Activated T-cell treated with anti-CD3 and anti-CD28 coated beads, Interleukin-2, amount 50 U/mL, for 72 hours (primary cell): ENCODE measurements around the gene SUFU. TPM values are rescaled to one million over a fixed set of nuclear protein-coding genes. Genes with fewer than 3 reads are reported as not detected.
"Not testable (repeated sequence)": the region's sequence is repeated elsewhere in the genome, so short reads cannot be mapped to it uniquely, and the experiment has no call there.

Experiments
- ATAC-seq, 2 donors: fragments of 150-1000 bp; cut with Tn5 transposase; replicated peaks in 1 of 2; 2 replicates each; pipeline ENCODE4 v1.10.0; 2021; ENCODE audit warnings: moderate library complexity in 2 of 2, mild to moderate bottlenecking in 1 of 2
- DNase-seq, 2 donors: peaks; one replicate each; pipeline ENCODE4 v3.0.0; 2021 to 2022; ENCODE audit warnings: mixed read lengths in 1 of 2
- H3K27ac Mint-ChIP-seq: one replicate; pipeline ENCODE4 v1.8.0; 2022; ENCODE audit warnings: mild to moderate bottlenecking, moderate library complexity, mixed read lengths
- H3K27me3 Mint-ChIP-seq: one replicate; pipeline ENCODE4 v1.8.0; 2022; ENCODE audit warnings: low read depth, mixed read lengths
- H3K36me3 Mint-ChIP-seq, 2 donors: one replicate each; pipeline ENCODE4 v1.8.0; 2022; ENCODE audit warnings: mixed read lengths in 2 of 2, mild to moderate bottlenecking in 1 of 2; ENCODE audit not compliant: insufficient read depth in 2 of 2
- H3K4me1 Mint-ChIP-seq: one replicate; pipeline ENCODE4 v1.8.0; 2022; ENCODE audit warnings: low read depth, mixed read lengths
- H3K4me3 Mint-ChIP-seq, 2 donors: one replicate each; pipeline ENCODE4 v1.8.0; 2022; ENCODE audit warnings: mild to moderate bottlenecking in 2 of 2, mixed read lengths in 2 of 2, moderate library complexity in 2 of 2
- H3K9me3 Mint-ChIP-seq, 2 donors: one replicate each; pipeline ENCODE4 v1.8.0; 2022; ENCODE audit warnings: mixed read lengths in 2 of 2
- total RNA-seq, 2 donors: library from RNA; stranded (reverse); gene quantifications; one replicate each; pipeline ENCODE4 v1.2.3, GENCODE V29; 2022

The SUFU gene
- 1 to 10 TPM; 9.1 to 9.2 TPM for total RNA-seq

- ATAC-seq = peak; percentile 78 to 79
- Mint-ChIP-seq H3K4me1 (peaks cover 42% of the 10 kb centered on the region), H3K4me3 (no peak within 1 kb of the TSS)
These were observed at the start of gene SUFU for GRCh38 chr10:102503264-102504178. Gene SUFU (plus strand): TSS chr10:102503972. CDS start chr10:102504153, 181 bp downstream.

GRCh38 chr10:102454662-102455487 is 48.9 kb upstream of the SUFU start:
- not testable (repeated sequence) for DNase-seq, H3K4me3 Mint-ChIP-seq, H3K27ac Mint-ChIP-seq, ATAC-seq, H3K9me3 Mint-ChIP-seq, H3K27me3 Mint-ChIP-seq
- Mint-ChIP-seq H3K36me3 (peaks cover 4 to 10% of the 10 kb centered on the region in 2 donors), H3K4me1 (peaks cover 33% of the 10 kb centered on the region)

More at GRCh38 chr10:102503264-102504178, at the start of gene SUFU:
- peaks cover 0 to 1% of the 10 kb centered on the region in 2 donors for H3K36me3 Mint-ChIP-seq
- H3K9me3 Mint-ChIP-seq = no peaks in the 10 kb centered on the region
- peak; percentile 99 for DNase-seq
- H3K27ac Mint-ChIP-seq = peak within 1 kb of the TSS; percentile 89
- H3K27me3 Mint-ChIP-seq = no peaks in the 10 kb centered on the region

GRCh38 chr10:102455893-102456471 is 47.8 kb upstream of the SUFU start:
- Mint-ChIP-seq H3K9me3 (no peaks in the 10 kb centered on the region), H3K27ac (peak overlapping the region; percentile 35), H3K27me3 (no peaks in the 10 kb centered on the region), H3K4me3 (no peak overlapping the region), H3K4me1 (peaks cover 40% of the 10 kb centered on the region), H3K36me3 (peaks cover 4 to 10% of the 10 kb centered on the region in 2 donors)
- no peak for ATAC-seq
- DNase-seq = no peak

- H3K36me3 Mint-ChIP-seq = peaks cover 4 to 5% of the 10 kb centered on the region in 2 donors
- ATAC-seq (no peak), DNase-seq (no peak)
- H3K9me3 Mint-ChIP-seq = no peaks in the 10 kb centered on the region
- peaks cover 41% of the 10 kb centered on the region for H3K4me1 Mint-ChIP-seq
- no peak overlapping the region for H3K4me3 Mint-ChIP-seq
- H3K27ac Mint-ChIP-seq = no peak overlapping the region
- H3K27me3 Mint-ChIP-seq = peaks cover 3% of the 10 kb centered on the region
These were observed 46.1 kb upstream of the SUFU start for GRCh38 chr10:102457591-102458150.

GRCh38 chr10:102458656-102459055 is 45.1 kb upstream of the SUFU start:
- Mint-ChIP-seq H3K9me3 (no peaks in the 10 kb centered on the region), H3K27me3 (peaks cover 7% of the 10 kb centered on the region), H3K36me3 (peaks cover 0 to 1% of the 10 kb centered on the region in 2 donors), H3K4me1 (peaks cover 41% of the 10 kb centered on the region), H3K4me3 (no peak overlapping the region), H3K27ac (no peak overlapping the region)
- ATAC-seq = no peak
- no peak for DNase-seq

- peak overlapping the region; percentile 83 for H3K27ac Mint-ChIP-seq
- peaks cover 51% of the 10 kb centered on the region for H3K4me1 Mint-ChIP-seq
- DNase-seq (peak in 1 of 2 donors; percentile 18), ATAC-seq (peak; percentile 41 to 56)
- H3K36me3 Mint-ChIP-seq = peaks cover 0 to 2% of the 10 kb centered on the region in 2 donors
- H3K4me3 Mint-ChIP-seq = peak overlapping the region; percentile 98 to 99
- no peaks in the 10 kb centered on the region for H3K9me3 Mint-ChIP-seq
- peaks cover 7% of the 10 kb centered on the region for H3K27me3 Mint-ChIP-seq
These were observed 43.0 kb upstream of the SUFU start for GRCh38 chr10:102460836-102461186.

- peak; percentile 96 to 97 for DNase-seq
- no peaks in the 10 kb centered on the region for H3K9me3 Mint-ChIP-seq
These were observed 42.4 kb upstream of the SUFU start for GRCh38 chr10:102461187-102462054.

GRCh38 chr10:102462512-102463054 is 41.2 kb upstream of the SUFU start:
- Mint-ChIP-seq H3K27me3 (peaks cover 7% of the 10 kb centered on the region), H3K4me1 (peaks cover 48% of the 10 kb centered on the region), H3K36me3 (peaks cover 0 to 2% of the 10 kb centered on the region in 2 donors), H3K9me3 (no peaks in the 10 kb centered on the region), H3K4me3 (peak overlapping the region; percentile 98 to 99), H3K27ac (no peak overlapping the region)
- ATAC-seq (no peak), DNase-seq (no peak)

More at GRCh38 chr10:102461187-102462054, 42.4 kb upstream of the SUFU start:
- Mint-ChIP-seq H3K36me3 (peaks cover 0 to 2% of the 10 kb centered on the region in 2 donors), H3K27ac (peak overlapping the region; percentile 97), H3K4me3 (peak overlapping the region; percentile 98 to 99), H3K4me1 (peaks cover 51% of the 10 kb centered on the region), H3K27me3 (peaks cover 7% of the 10 kb centered on the region)
- peak; percentile 97 to 98 for ATAC-seq

GRCh38 chr10:102463983-102464382 is 39.8 kb upstream of the SUFU start:
- no peak for ATAC-seq
- Mint-ChIP-seq H3K27me3 (peaks cover 7% of the 10 kb centered on the region), H3K4me3 (no peak overlapping the region), H3K4me1 (peaks cover 45% of the 10 kb centered on the region), H3K9me3 (no peaks in the 10 kb centered on the region), H3K36me3 (peaks cover 0 to 2% of the 10 kb centered on the region in 2 donors), H3K27ac (no peak overlapping the region)
- DNase-seq = no peak

- DNase-seq = no peak
- Mint-ChIP-seq H3K4me3 (no peak overlapping the region), H3K27me3 (peaks cover 7% of the 10 kb centered on the region), H3K4me1 (peaks cover 43% of the 10 kb centered on the region), H3K9me3 (no peaks in the 10 kb centered on the region), H3K27ac (no peak overlapping the region), H3K36me3 (peaks cover 0 to 2% of the 10 kb centered on the region in 2 donors)
- no peak for ATAC-seq
These were observed 38.3 kb upstream of the SUFU start for GRCh38 chr10:102465466-102465865.

GRCh38 chr10:102467318-102467717 is 36.5 kb upstream of the SUFU start:
- Mint-ChIP-seq H3K9me3 (no peaks in the 10 kb centered on the region), H3K27me3 (peaks cover 7% of the 10 kb centered on the region), H3K4me3 (no peak overlapping the region), H3K36me3 (peaks cover 0 to 2% of the 10 kb centered on the region in 2 donors), H3K27ac (no peak overlapping the region), H3K4me1 (peaks cover 25% of the 10 kb centered on the region)
- DNase-seq (no peak), ATAC-seq (no peak)
